Loucy (cell line): ENCODE measurements around the gene GPLD1.

Experiments used
- CTCF ChIP-seq: fragments of 200-600 bp; sonication (generic); conservative IDR thresholded peaks from 2 replicates; pipeline ENCODE4 v1.5.1; 2014; ENCODE audit warnings: mild to moderate bottlenecking, antibody characterized with exemption, low read length
- EZH2phosphoT487 ChIP-seq: fragments of 200-600 bp; IDR thresholded peaks from 2 replicates; pipeline ENCODE4 v1.6.1; 2018; ENCODE audit warnings: antibody characterized with exemption, mild to moderate bottlenecking, moderate library complexity, borderline replicate concordance

GRCh38 chr6:24451581-24452388 is 37.6 kb downstream of the GPLD1 start:
- TF ChIP-seq CTCF: no peak
- no peak for TF ChIP-seq EZH2phosphoT487
